Endothelial cell of umbilical vein (primary cell): ENCODE results near the gene ADI1. TPM values are rescaled to one million over a fixed set of nuclear protein-coding genes. Genes with fewer than 3 reads are reported as not detected.
"Not testable (repeated sequence)": the region's sequence is repeated elsewhere in the genome, so short reads cannot be mapped to it uniquely, and the experiment has no call there.

Source experiments
- BruUV-seq: library from RNA; stranded (reverse); fragments of 400-500 nt; replicated peaks from 2 replicates; lab custom pipeline; 2021; lab: Mats Ljungman, UMichigan
- CTCF ChIA-PET: fragments of 300-600, 350-600 bp; sonication (Branson Sonifier 250); formaldehyde crosslinking; loops from one replicate; lab custom pipeline; 2021; ENCODE audit warnings: antibody characterized with exemption, inconsistent platforms; lab: Charles Lee
- POLR2A ChIA-PET: fragments of 300-600, 350-600 bp; sonication (Branson Sonifier 250); formaldehyde crosslinking; loops from one replicate; lab custom pipeline; 2021; ENCODE audit warnings: antibody characterized with exemption, inconsistent platforms; lab: Charles Lee
- DNase-seq: peaks from one replicate; pipeline ENCODE4 v3.0.0-alpha.2; 2011; ENCODE audit warnings: low read depth, low spot score
- FAIRE-seq: peaks from 2 replicates; lab custom pipeline; 2011; peaks lifted over from hg19 to GRCh38; lab: Jason Lieb, UNC
- H2AFZ ChIP-seq: 2 replicates; pipeline ENCODE4 v1.6.0; 2012; ENCODE audit warnings: low read depth, low read length, control low read depth, inconsistent platforms
- H3K27ac ChIP-seq: 2 replicates; pipeline ENCODE4 v1.5.1; 2011; ENCODE audit warnings: low read depth, mild to moderate bottlenecking, control low read depth, low read length, moderate library complexity; ENCODE audit not compliant: insufficient read depth
- H3K27me3 ChIP-seq, 2 experiments: 2 replicates each; pipeline versions ENCODE4 v1.6.0 to v1.6.1; 2011; ENCODE audit warnings: low read length in 2 of 2, mixed read lengths in 1 of 2; ENCODE audit not compliant: control insufficient read depth in 2 of 2, insufficient read depth in 2 of 2
- H3K36me3 ChIP-seq, 2 experiments: 2 replicates in 1 of 2; 3 replicates in 1 of 2; pipeline ENCODE4 v1.5.1; 2011; ENCODE audit warnings: low read length in 2 of 2, mild to moderate bottlenecking in 1 of 2, moderate library complexity in 1 of 2; ENCODE audit not compliant: control insufficient read depth in 2 of 2, insufficient read depth in 2 of 2; ENCODE audit errors: extremely low read depth in 1 of 2
- H3K4me1 ChIP-seq: 3 replicates; pipeline ENCODE4 v1.5.1; 2011; ENCODE audit warnings: mild to moderate bottlenecking, low read length; ENCODE audit not compliant: control insufficient read depth, insufficient read depth; ENCODE audit errors: extremely low read depth
- H3K4me2 ChIP-seq: 2 replicates; pipeline ENCODE4 v1.6.1; 2011; ENCODE audit warnings: low read length, control low read depth, mixed read lengths; ENCODE audit not compliant: insufficient read depth
- H3K4me3 ChIP-seq, 3 experiments: fragments of 200-600 bp in 1 of 3; sonication (generic), shearing (Covaris generic) in 1 of 3; replicated peaks in 1 of 3; 2 replicates each; pipeline ENCODE4 v1.5.1; 2011 to 2016; ENCODE audit warnings: control low read depth in 3 of 3, low read length in 3 of 3, mild to moderate bottlenecking in 2 of 3, inconsistent platforms in 1 of 3, low read depth in 1 of 3, moderate library complexity in 1 of 3; ENCODE audit not compliant: insufficient read depth in 1 of 3
- H3K79me2 ChIP-seq: 2 replicates; pipeline ENCODE4 v1.6.0; 2012; ENCODE audit warnings: low read length, inconsistent platforms; ENCODE audit not compliant: control insufficient read depth, insufficient read depth
- H3K9ac ChIP-seq: replicated peaks from 2 replicates; pipeline ENCODE3; 2011; ENCODE audit warnings: low read length, control low read depth; ENCODE audit not compliant: insufficient read depth; ENCODE audit errors: extremely low read depth
- H3K9me1 ChIP-seq: replicated peaks from 3 replicates; pipeline ENCODE4 v1.6.0; 2011; ENCODE audit warnings: mild to moderate bottlenecking, low read length; ENCODE audit not compliant: control insufficient read depth, insufficient read depth; ENCODE audit errors: extremely low read depth
- H3K9me3 ChIP-seq: replicated peaks from 2 replicates; pipeline ENCODE4 v1.5.1; 2012; ENCODE audit warnings: low read length, inconsistent platforms; ENCODE audit not compliant: control insufficient read depth, insufficient read depth
- H4K20me1 ChIP-seq: replicated peaks from 2 replicates; pipeline ENCODE3; 2011; ENCODE audit warnings: mild to moderate bottlenecking, low read length; ENCODE audit not compliant: control insufficient read depth, insufficient read depth; ENCODE audit errors: extremely low read depth
- EZH2 ChIP-seq: IDR thresholded peaks from 2 replicates; pipeline ENCODE4 v1.6.1; 2012; ENCODE audit warnings: borderline replicate concordance, low read depth, mild to moderate bottlenecking, moderate library complexity, low read length, inconsistent platforms; ENCODE audit not compliant: severe bottlenecking
- FOS ChIP-seq: IDR thresholded peaks from 2 replicates; pipeline ENCODE4 v1.6.1; 2011; ENCODE audit warnings: mild to moderate bottlenecking, low read length, moderate library complexity, borderline replicate concordance; ENCODE audit not compliant: insufficient read depth
- GATA2 ChIP-seq: IDR thresholded peaks from 2 replicates; pipeline ENCODE4 v1.7.0; 2011; ENCODE audit warnings: low read depth, mild to moderate bottlenecking, moderate library complexity, mixed read lengths, low read length; ENCODE audit not compliant: insufficient read length, insufficient read depth
- MAX ChIP-seq: IDR thresholded peaks from 2 replicates; pipeline ENCODE4 v1.6.1; 2011; ENCODE audit not compliant: insufficient read depth, insufficient read length
- POLR2AphosphoS5 ChIP-seq: IDR thresholded peaks from 2 replicates; pipeline ENCODE4 v1.6.1; 2012; ENCODE audit warnings: low read depth, mild to moderate bottlenecking, control low read depth, low read length, moderate library complexity; ENCODE audit not compliant: insufficient read depth
- dilution Hi-C: fragments of 300-500 bp; cut with MboI; formaldehyde crosslinking; loops from one replicate; pipeline ENCODE4 v1.15.0; 2019; ENCODE audit warnings: low sequenced_read_pairs; ENCODE audit not compliant: extremely low pct_ligation_motif_present
- intact Hi-C: fragments of 100-400 bp; cut with micrococcal nuclease; formaldehyde crosslinking; loops from one replicate; pipeline ENCODE4 v1.10.0; 2022
- polyA plus RNA-seq, 4 experiments: library from polyadenylated mRNA; depleted of rRNA in 3 of 4; stranded (reverse) in 3 of 4; unstranded in 1 of 4; fragments of >200 nt; gene quantifications; 2 replicates each; pipeline versions ENCODE4 v1.2.1 to v1.2.3, GENCODE V29; 2011 to 2012; ENCODE audit warnings: missing spikeins in 1 of 4
- total RNA-seq: library from RNA; stranded (reverse); gene quantifications from 2 replicates; pipeline ENCODE4 v1.2.3, GENCODE V29; 2021

Gene ADI1
- total and polyA plus RNA-seq, 2 donors (not counting 3 experiments of a cell fraction or from before 2014, with no cell fraction given), result 38.6 to 49.7 TPM

DNA sequence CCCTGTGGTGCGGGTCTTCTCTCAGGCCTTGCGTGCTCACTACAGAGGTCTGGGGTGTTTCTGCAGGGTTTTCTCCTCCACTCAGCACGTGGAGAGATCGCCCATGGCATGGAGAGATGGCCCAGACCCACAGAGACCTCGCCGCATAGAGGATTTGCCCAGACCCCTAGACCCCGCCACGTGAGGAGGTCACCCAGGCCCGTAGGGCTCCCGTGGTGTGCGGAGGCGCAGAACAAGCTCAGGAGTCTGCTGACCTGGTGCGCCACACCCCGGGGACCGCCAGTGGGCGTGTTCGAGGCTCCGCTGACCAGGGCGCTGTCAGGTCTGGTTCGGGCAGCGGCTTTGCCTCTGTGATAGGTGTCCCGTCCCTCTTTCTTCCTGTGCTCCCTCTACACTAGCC is 64.5 kb downstream of the ADI1 start:
- peaks cover 3% of the 10 kb centered on the region for H3K4me1 ChIP-seq
- dilution Hi-C loops, result no loop called here
- no peak overlapping the region for H2AFZ ChIP-seq
- FAIRE-seq (no peak), DNase-seq (no peak)
- H3K79me2 ChIP-seq, result no peaks in the 10 kb centered on the region
- TF ChIP-seq EZH2 (no peak), POLR2AphosphoS5 (no peak), FOS (no peak), MAX (no peak), GATA2 (no peak)
- H3K4me3 ChIP-seq, result no peak overlapping the region
- peaks cover 2 to 10% of the 10 kb centered on the region in 2 experiments for H3K36me3 ChIP-seq
- no peak overlapping the region for H3K27ac ChIP-seq
- H3K9me1 ChIP-seq, result no peaks in the 10 kb centered on the region
- no peaks in the 10 kb centered on the region for H3K9me3 ChIP-seq
- no peaks in the 10 kb centered on the region for H4K20me1 ChIP-seq
- H3K4me2 ChIP-seq, result no peak overlapping the region
- no TSS peak for BruUV-seq
- no peaks in the 10 kb centered on the region for H3K27me3 ChIP-seq
- H3K9ac ChIP-seq, result no peak overlapping the region
- ChIA-PET POLR2A (no interaction called here), CTCF (no interaction called here)
- intact Hi-C loops, result no loop called here

GRCh38 chr2:3454005-3454404 is 65.3 kb downstream of the ADI1 start:
- H3K9me1 ChIP-seq, H4K20me1 ChIP-seq, DNase-seq, H2AFZ ChIP-seq, H3K4me3 ChIP-seq, H3K36me3 ChIP-seq, H3K4me2 ChIP-seq, H3K9me3 ChIP-seq, FAIRE-seq, intact Hi-C loops, H3K27me3 ChIP-seq, BruUV-seq, POLR2A ChIA-PET, H3K4me1 ChIP-seq, dilution Hi-C loops, H3K27ac ChIP-seq, H3K9ac ChIP-seq, H3K79me2 ChIP-seq: not testable (repeated sequence)
- CTCF ChIA-PET, result interaction anchor here (0.8 to 1.3 kb wide), 2 partner anchors 8 to 11 kb away, joined by 4 to 5 read pairs; no protein-coding TSS in a partner anchor
